HUES6 (cell line): ENCODE data around the gene RBBP8.

Experiments
- H3K27ac ChIP-seq: 2 replicates; pipeline ENCODE4 v1.7.0; 2013; ENCODE audit warnings: low read depth, mild to moderate bottlenecking, low read length, inconsistent platforms
- H3K27me3 ChIP-seq: 2 replicates; pipeline ENCODE4 v1.6.1; 2013; ENCODE audit warnings: low read length; ENCODE audit not compliant: control insufficient read depth, insufficient read depth
- H3K36me3 ChIP-seq: 2 replicates; pipeline ENCODE4 v1.6.1; 2013; ENCODE audit warnings: low read length; ENCODE audit not compliant: control insufficient read depth, insufficient read depth
- H3K4me1 ChIP-seq: 2 replicates; pipeline ENCODE4 v1.6.1; 2013; ENCODE audit warnings: low read length; ENCODE audit not compliant: control insufficient read depth, insufficient read depth
- H3K4me3 ChIP-seq: 2 replicates; pipeline ENCODE4 v1.5.1; 2013; ENCODE audit warnings: low read depth, low read length
- H3K9ac ChIP-seq: one replicate; pipeline ENCODE4 v1.6.1; 2013; ENCODE audit warnings: mild to moderate bottlenecking, low read length
- H3K9me3 ChIP-seq: 2 replicates; pipeline ENCODE4 v1.6.1; 2013; ENCODE audit warnings: low read depth, low read length; ENCODE audit not compliant: control insufficient read depth, insufficient read depth

The RBBP8 gene

GRCh38 chr18:22971038-22971437, 37.9 kb downstream of the RBBP8 start:
- no peak overlapping the region for H3K27ac ChIP-seq
- H3K27me3 ChIP-seq: no peaks in the 10 kb centered on the region
- H3K36me3 ChIP-seq: peaks cover 15% of the 10 kb centered on the region
- H3K9me3 ChIP-seq: no peaks in the 10 kb centered on the region
- no peak overlapping the region for H3K9ac ChIP-seq
- H3K4me3 ChIP-seq: no peak overlapping the region
- no peaks in the 10 kb centered on the region for H3K4me1 ChIP-seq

- Histone ChIP-seq H3K4me3 (no peak overlapping the region), H3K36me3 (peaks cover 15% of the 10 kb centered on the region), H3K27ac (no peak overlapping the region), H3K27me3 (no peaks in the 10 kb centered on the region), H3K9me3 (no peaks in the 10 kb centered on the region), H3K4me1 (no peaks in the 10 kb centered on the region), H3K9ac (no peak overlapping the region)
Measured at GRCh38 chr18:22974001-22974400, 40.9 kb downstream of the RBBP8 start.

GRCh38 chr18:22974707-22975106, 41.6 kb downstream of the RBBP8 start:
- no peaks in the 10 kb centered on the region for H3K4me1 ChIP-seq
- H3K36me3 ChIP-seq: peaks cover 12% of the 10 kb centered on the region
- H3K4me3 ChIP-seq: no peak overlapping the region
- H3K27ac ChIP-seq: no peak overlapping the region
- H3K27me3 ChIP-seq: no peaks in the 10 kb centered on the region
- H3K9ac ChIP-seq: no peak overlapping the region
- no peaks in the 10 kb centered on the region for H3K9me3 ChIP-seq

- no peak overlapping the region for H3K9ac ChIP-seq
- H3K9me3 ChIP-seq: no peaks in the 10 kb centered on the region
- no peak overlapping the region for H3K4me3 ChIP-seq
- H3K36me3 ChIP-seq: peaks cover 9% of the 10 kb centered on the region
- H3K27me3 ChIP-seq: no peaks in the 10 kb centered on the region
- H3K27ac ChIP-seq: no peak overlapping the region
- no peaks in the 10 kb centered on the region for H3K4me1 ChIP-seq
Measured at GRCh38 chr18:22975508-22975907, 42.4 kb downstream of the RBBP8 start.

- Histone ChIP-seq H3K36me3 (peaks cover 16% of the 10 kb centered on the region), H3K27me3 (no peaks in the 10 kb centered on the region), H3K4me1 (no peaks in the 10 kb centered on the region), H3K27ac (no peak overlapping the region), H3K4me3 (no peak overlapping the region), H3K9me3 (no peaks in the 10 kb centered on the region), H3K9ac (no peak overlapping the region)
Measured at GRCh38 chr18:22977847-22978701, 44.9 kb downstream of the RBBP8 start.

GRCh38 chr18:22980394-22980793, 47.3 kb downstream of the RBBP8 start:
- Histone ChIP-seq H3K27ac (no peak overlapping the region), H3K9ac (no peak overlapping the region), H3K4me1 (no peaks in the 10 kb centered on the region), H3K4me3 (no peak overlapping the region), H3K9me3 (no peaks in the 10 kb centered on the region), H3K36me3 (peaks cover 14% of the 10 kb centered on the region), H3K27me3 (no peaks in the 10 kb centered on the region)

GRCh38 chr18:22981274-22982133, 48.4 kb downstream of the RBBP8 start:
- no peak overlapping the region for H3K27ac ChIP-seq
- H3K4me3 ChIP-seq: no peak overlapping the region
- no peak overlapping the region for H3K9ac ChIP-seq
- no peaks in the 10 kb centered on the region for H3K4me1 ChIP-seq
- no peaks in the 10 kb centered on the region for H3K9me3 ChIP-seq
- H3K36me3 ChIP-seq: peaks cover 23% of the 10 kb centered on the region
- no peaks in the 10 kb centered on the region for H3K27me3 ChIP-seq

- Histone ChIP-seq H3K27ac (no peak overlapping the region), H3K9me3 (no peaks in the 10 kb centered on the region), H3K9ac (no peak overlapping the region), H3K36me3 (peaks cover 38% of the 10 kb centered on the region), H3K4me3 (no peak overlapping the region), H3K27me3 (no peaks in the 10 kb centered on the region), H3K4me1 (no peaks in the 10 kb centered on the region)
Measured at GRCh38 chr18:22983175-22983574, 50.0 kb downstream of the RBBP8 start.

- H3K36me3 ChIP-seq: peaks cover 57% of the 10 kb centered on the region
- H3K4me3 ChIP-seq: no peak overlapping the region
- H3K9ac ChIP-seq: no peak overlapping the region
- no peaks in the 10 kb centered on the region for H3K4me1 ChIP-seq
- no peak overlapping the region for H3K27ac ChIP-seq
- H3K9me3 ChIP-seq: no peaks in the 10 kb centered on the region
- no peaks in the 10 kb centered on the region for H3K27me3 ChIP-seq
Measured at GRCh38 chr18:22985250-22985649, 52.1 kb downstream of the RBBP8 start.

GRCh38 chr18:22987547-22988189, 54.5 kb downstream of the RBBP8 start:
- Histone ChIP-seq H3K27ac (no peak overlapping the region), H3K9me3 (no peaks in the 10 kb centered on the region), H3K9ac (no peak overlapping the region), H3K36me3 (peaks cover 67% of the 10 kb centered on the region), H3K27me3 (no peaks in the 10 kb centered on the region), H3K4me1 (no peaks in the 10 kb centered on the region), H3K4me3 (no peak overlapping the region)

- no peak overlapping the region for H3K27ac ChIP-seq
- H3K4me3 ChIP-seq: no peak overlapping the region
- H3K9ac ChIP-seq: no peak overlapping the region
- no peaks in the 10 kb centered on the region for H3K9me3 ChIP-seq
- no peaks in the 10 kb centered on the region for H3K27me3 ChIP-seq
- peaks cover 72% of the 10 kb centered on the region for H3K36me3 ChIP-seq
- H3K4me1 ChIP-seq: no peaks in the 10 kb centered on the region
Measured at GRCh38 chr18:22988208-22988607, 55.1 kb downstream of the RBBP8 start.
